Right lobe of liver (tissue), 6 donors: ENCODE data around the gene CDH15. TPM values are rescaled to one million over a fixed set of nuclear protein-coding genes. Genes with fewer than 3 reads are reported as not detected.

Experiments
- ATAC-seq, 4 donors: fragments of 200-7000 bp; cut with Tn5 transposase; one replicate each; pipeline ENCODE4 v1.9.1; 2020; ENCODE audit warnings: mild to moderate bottlenecking in 4 of 4, moderate library complexity in 4 of 4
- DNase-seq, 3 donors: peaks; one replicate each; pipeline ENCODE4 v3.0.0-alpha.2; 2020
- H3K27ac ChIP-seq, 3 donors: fragments of 200-600 bp; one replicate each; pipeline ENCODE4 v1.8.0; 2022
- H3K27me3 ChIP-seq, 2 donors: fragments of 200-600 bp; one replicate each; pipeline ENCODE4 v1.8.0; 2022
- H3K36me3 ChIP-seq, 4 donors: fragments of 200-600 bp; sonication (generic) in 1 of 4; one replicate each; pipeline versions ENCODE4 v1.5.1 to v1.8.0; 2017 to 2022; ENCODE audit warnings: control low read depth in 1 of 4
- H3K4me1 ChIP-seq, 4 donors: fragments of 200-600 bp; sonication (generic) in 1 of 4; one replicate each; pipeline versions ENCODE4 v1.5.1 to v1.8.0; 2017 to 2022; ENCODE audit warnings: control low read depth in 1 of 4
- H3K4me3 ChIP-seq, 3 donors: fragments of 200-600 bp; one replicate each; pipeline ENCODE4 v1.8.0; 2022
- H3K9me3 ChIP-seq, 4 donors: fragments of 200-600 bp; sonication (generic) in 1 of 4; one replicate each; pipeline versions ENCODE4 v1.5.1 to v1.8.0; 2017 to 2022; ENCODE audit warnings: control low read depth in 1 of 4
- POLR2A ChIP-seq: fragments of 450-650 bp; IDR thresholded peaks from one replicate; pipeline ENCODE4 v1.6.1; 2017; ENCODE audit warnings: antibody characterized with exemption, mild to moderate bottlenecking
- WGBS: methylation state at CpG from one replicate; pipeline ENCODE4 v1.1.6; 2018; ENCODE audit warnings: low coverage, low lambda C conversion rate; ENCODE audit not compliant: insufficient coverage; ENCODE audit errors: missing lambda C conversion rate; 5-methylcytosine and 5-hydroxymethylcytosine counted together
- intact Hi-C, 2 donors: fragments of 100-400 bp; cut with DNase I; formaldehyde crosslinking; loops; one replicate each; pipeline versions ENCODE4 v1.11.2 to v1.14.1; 2022
- total RNA-seq, 6 experiments: library from RNA; depleted of rRNA in 2 of 6; stranded (reverse); fragments of >200 nt in 2 of 6; fragmentation: NEBNext Ultra II Directional in 3 of 6; extraction: Animal tissue kit (Norgen Biotek cat#: 25700) in 3 of 6; gene quantifications; one replicate each; pipeline versions ENCODE4 v1.1.0 to v1.2.4, GENCODE V29; 2016 to 2023
- TF ChIP-seq, protein P1 (sequence below), 4 donors: fragments of 200-600 bp in 3 of 4; fragments of 450-650 bp in 1 of 4; IDR thresholded peaks; one replicate each; pipeline versions ENCODE4 v1.5.1 to v1.8.0; 2016 to 2022; ENCODE audit warnings: antibody characterized with exemption in 4 of 4, mild to moderate bottlenecking in 2 of 4
- donor health status: DM: no; HTN: yes; CAD: no.
- donor health status: DM: no; HTN: no; CAD: no.
- donor health status: DM: no; HTN: no; CAD: no.
- donor health status: DM: no; HTN: yes; CAD: no.
- donor health status: DM: no; HTN: yes; CAD: no.

CDH15 gene
- total RNA-seq, 6 experiments from 2014 or later, result 0.12 to 3.3 (median 0.15) TPM; not detected in 1

DNA sequence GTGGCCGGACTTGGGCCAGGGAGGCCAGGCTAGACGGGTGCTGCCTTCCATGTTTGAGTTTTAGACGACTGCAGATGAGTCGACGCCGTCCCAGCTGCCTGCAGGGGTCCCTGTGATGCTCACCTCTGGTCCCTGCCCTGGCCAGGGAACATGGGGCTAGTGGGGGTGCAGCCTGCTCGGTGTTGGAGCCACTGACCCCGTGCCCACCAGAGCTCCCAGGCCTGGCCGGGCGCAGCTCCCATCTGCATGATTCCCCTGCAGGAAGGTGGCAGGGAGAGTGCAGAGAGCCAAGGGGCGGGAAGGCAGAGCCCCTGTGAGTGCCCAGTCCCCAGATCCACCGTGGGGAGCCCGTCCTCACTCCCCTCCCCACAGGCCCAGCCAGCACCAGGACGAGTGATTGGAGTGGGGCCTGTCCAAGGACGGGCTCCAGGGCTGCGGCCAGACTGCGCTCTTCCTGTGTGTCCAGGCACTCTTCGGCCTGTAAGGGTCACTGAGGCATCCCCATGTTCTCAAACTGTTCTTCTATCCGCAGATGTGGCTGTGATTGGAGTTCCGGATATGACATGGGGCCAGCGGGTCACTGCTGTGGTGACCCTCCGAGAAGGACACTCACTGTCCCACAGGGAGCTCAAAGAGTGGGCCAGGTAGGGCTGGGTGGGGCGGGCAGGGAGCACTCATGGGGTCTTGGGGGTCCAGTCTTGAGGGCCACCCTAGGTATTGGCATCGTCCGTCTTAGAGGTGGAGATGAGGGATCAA, 26.0 kb upstream of the CDH15 start:
- H3K4me3 ChIP-seq, result no peak overlapping the region
- 96% methylated on average over 6 of the region's 25 CpGs for WGBS
- H3K27me3 ChIP-seq, result no peaks in the 10 kb centered on the region
- DNase-seq (peak in 1 of 3 donors; percentile 48), ATAC-seq (no peak)
- peaks cover 0 to 3% (median 0%) of the 10 kb centered on the region in 4 donors for H3K36me3 ChIP-seq
- H3K4me1 ChIP-seq, result no peaks in the 10 kb centered on the region
- TF ChIP-seq, protein P1, sequence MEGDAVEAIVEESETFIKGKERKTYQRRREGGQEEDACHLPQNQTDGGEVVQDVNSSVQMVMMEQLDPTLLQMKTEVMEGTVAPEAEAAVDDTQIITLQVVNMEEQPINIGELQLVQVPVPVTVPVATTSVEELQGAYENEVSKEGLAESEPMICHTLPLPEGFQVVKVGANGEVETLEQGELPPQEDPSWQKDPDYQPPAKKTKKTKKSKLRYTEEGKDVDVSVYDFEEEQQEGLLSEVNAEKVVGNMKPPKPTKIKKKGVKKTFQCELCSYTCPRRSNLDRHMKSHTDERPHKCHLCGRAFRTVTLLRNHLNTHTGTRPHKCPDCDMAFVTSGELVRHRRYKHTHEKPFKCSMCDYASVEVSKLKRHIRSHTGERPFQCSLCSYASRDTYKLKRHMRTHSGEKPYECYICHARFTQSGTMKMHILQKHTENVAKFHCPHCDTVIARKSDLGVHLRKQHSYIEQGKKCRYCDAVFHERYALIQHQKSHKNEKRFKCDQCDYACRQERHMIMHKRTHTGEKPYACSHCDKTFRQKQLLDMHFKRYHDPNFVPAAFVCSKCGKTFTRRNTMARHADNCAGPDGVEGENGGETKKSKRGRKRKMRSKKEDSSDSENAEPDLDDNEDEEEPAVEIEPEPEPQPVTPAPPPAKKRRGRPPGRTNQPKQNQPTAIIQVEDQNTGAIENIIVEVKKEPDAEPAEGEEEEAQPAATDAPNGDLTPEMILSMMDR (IDR thresholded peaks at IDR 0.05), result no peak
- TF ChIP-seq POLR2A, result no peak
- no peak overlapping the region for H3K27ac ChIP-seq
- intact Hi-C loops, result no loop called here
- no peaks in the 10 kb centered on the region for H3K9me3 ChIP-seq

DNA sequence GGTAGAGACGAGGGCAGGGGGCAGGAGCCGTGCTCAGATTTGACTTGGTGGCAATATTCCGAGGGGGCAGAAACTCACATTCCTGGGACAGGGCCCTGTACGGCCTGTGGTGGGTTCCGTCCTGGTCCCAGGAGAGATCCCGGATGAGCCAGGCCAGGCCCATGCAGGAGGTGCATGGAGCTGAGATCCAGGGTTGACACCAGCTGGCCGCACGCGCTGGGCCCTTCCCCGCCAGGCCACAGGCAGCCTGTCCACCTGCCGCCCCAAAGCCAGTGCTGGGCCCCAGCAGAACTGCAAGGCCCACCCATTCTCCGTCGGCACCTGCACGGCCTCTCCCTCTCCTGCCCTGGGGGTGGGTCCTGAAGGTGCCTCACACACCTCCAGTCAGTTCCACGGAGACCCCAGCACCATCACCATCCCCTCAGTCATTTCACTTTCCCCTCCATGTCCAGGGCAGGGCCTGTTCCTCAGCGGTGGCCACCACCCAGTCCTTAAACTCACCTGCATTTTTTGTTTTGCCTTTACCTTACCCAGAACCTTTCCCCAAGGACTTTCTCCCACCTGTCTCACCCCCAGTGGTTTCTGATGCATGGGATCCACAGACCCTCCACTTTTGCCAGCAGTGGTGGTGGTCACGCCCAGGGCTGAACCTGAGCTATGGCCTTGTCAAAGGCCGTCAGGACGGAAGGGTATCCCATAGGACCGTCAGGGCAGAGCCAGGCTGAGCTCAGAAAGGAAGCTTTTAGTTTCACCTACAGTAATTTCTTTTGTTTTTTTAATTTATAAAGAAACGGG, 25.1 kb upstream of the CDH15 start:
- DNase-seq, result peak in 1 of 3 donors; percentile 43
- intact Hi-C loops, result no loop called here
- Histone ChIP-seq H3K4me1 (no peaks in the 10 kb centered on the region), H3K36me3 (peaks cover 0 to 3% (median 0%) of the 10 kb centered on the region in 4 donors), H3K27me3 (no peaks in the 10 kb centered on the region), H3K27ac (no peak overlapping the region), H3K9me3 (no peaks in the 10 kb centered on the region), H3K4me3 (no peak overlapping the region)
- TF ChIP-seq, protein P1 (IDR thresholded peaks at IDR 0.05), result no peak
- TF ChIP-seq POLR2A, result no peak
- no peak for ATAC-seq
- 98% methylated on average over 6 of the region's 21 CpGs for WGBS

DNA sequence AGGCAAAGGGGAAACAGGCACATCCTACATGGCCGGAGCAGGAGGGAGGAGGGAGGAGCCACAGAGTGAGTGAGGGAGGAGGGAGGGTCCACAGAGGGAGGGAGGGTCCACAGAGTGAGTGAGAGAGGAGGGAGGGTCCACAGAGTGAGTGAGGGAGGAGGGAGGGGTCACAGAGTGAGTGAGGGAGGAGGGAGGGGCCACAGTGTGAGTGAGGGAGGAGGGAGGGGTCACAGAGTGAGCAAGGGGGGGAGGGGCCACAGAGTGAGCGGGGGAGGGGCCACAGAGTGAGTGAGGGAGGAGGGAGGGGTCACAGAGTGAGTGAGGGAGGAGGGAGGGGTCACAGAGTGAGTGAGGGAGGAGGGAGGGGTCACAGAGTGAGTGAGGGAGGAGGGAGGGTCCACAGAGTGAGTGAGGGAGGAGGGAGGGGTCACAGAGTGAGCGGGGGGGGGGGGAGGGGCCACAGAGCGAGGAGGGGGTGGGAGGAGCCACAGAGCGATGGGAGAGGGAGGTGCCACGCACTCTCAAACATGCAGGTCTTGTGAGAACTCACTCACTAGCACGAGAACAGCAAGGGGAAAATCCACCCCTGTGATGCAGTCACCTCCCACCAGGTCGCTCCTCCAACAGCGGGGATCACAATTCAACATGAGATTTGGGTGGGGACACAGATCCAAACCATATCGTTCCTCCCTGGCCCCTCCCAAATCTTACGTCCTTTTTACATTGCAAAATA, 24.3 kb upstream of the CDH15 start:
- H3K4me1 ChIP-seq, result no peaks in the 10 kb centered on the region
- no peak for ATAC-seq
- intact Hi-C loops, result no loop called here
- no peaks in the 10 kb centered on the region for H3K27me3 ChIP-seq
- TF ChIP-seq, protein P1 (IDR thresholded peaks at IDR 0.05), result no peak
- no peak for TF ChIP-seq POLR2A
- peak in 1 of 3 donors; percentile 15 for DNase-seq
- H3K36me3 ChIP-seq, result peaks cover 0 to 3% (median 1%) of the 10 kb centered on the region in 4 donors
- H3K4me3 ChIP-seq, result no peak overlapping the region
- H3K27ac ChIP-seq, result no peak overlapping the region
- 90% methylated on average over 5 of the region's 11 CpGs for WGBS
- H3K9me3 ChIP-seq, result no peaks in the 10 kb centered on the region

DNA sequence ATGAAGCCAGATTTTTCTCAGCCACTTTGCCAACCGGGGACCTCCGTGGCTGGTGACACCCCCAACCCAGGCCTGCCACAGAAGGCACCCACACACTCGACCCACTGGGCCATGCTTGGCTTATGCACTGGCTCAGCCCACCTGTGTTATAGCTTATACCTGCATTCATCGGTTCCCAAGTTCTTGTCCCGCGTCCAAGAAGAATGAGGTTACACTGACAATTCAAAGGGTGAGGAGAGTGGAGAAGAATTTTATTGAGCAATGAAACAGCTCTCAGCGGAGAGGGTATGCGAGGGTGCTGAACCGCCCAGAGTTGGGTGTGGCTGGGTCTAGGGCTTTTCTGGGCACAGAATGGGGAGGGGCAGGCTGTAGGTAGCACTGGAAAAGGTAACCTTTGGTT, 22.2 kb upstream of the CDH15 start:
- ATAC-seq, result no peak
- intact Hi-C loops, result no loop called here

More for the DNA sequence above, 22.2 kb upstream of the CDH15 start:
- Histone ChIP-seq H3K9me3 (no peaks in the 10 kb centered on the region), H3K4me3 (no peak overlapping the region), H3K27me3 (no peaks in the 10 kb centered on the region), H3K27ac (no peak overlapping the region), H3K4me1 (no peaks in the 10 kb centered on the region), H3K36me3 (peaks cover 0 to 3% (median 1%) of the 10 kb centered on the region in 4 donors)
- 97% methylated on average over 9 of the region's 9 CpGs for WGBS
- no peak for TF ChIP-seq POLR2A
- TF ChIP-seq, protein P1 (IDR thresholded peaks at IDR 0.05), result no peak
- DNase-seq, result peak in 1 of 3 donors; percentile 13
